GM18517 (cell line): ENCODE data around the gene PTPRD.
"Not testable (repeated sequence)": the region's sequence is repeated elsewhere in the genome, so short reads cannot be mapped to it uniquely, and the experiment has no call there.

Experiments
- ATAC-seq: cut with Tn5 transposase; IDR thresholded peaks from one replicate; pipeline ENCODE4 v1.9.1; 2021; ENCODE audit warnings: mild to moderate bottlenecking, moderate library complexity; ENCODE audit not compliant: unreplicated experiment

The PTPRD gene

DNA sequence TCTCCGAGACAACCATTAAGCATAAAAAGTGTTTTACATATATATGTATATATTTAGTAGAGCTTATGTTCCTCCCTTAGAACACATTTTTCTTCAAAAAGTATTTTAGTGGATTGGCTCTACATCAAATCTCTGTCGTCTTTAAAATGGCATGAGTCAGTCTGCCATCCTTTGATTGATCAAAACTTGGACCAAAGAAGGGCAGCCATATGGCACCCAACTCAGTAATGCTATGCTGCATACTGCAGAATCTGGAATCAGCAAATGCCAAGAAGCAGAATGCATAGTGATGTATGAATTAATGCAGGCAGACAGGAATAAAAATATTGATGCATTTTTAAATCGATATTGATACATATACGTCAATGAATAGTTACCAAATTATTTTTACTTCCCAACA is 1074.4 kb downstream of the PTPRD start:
- ATAC-seq: no peak

DNA sequence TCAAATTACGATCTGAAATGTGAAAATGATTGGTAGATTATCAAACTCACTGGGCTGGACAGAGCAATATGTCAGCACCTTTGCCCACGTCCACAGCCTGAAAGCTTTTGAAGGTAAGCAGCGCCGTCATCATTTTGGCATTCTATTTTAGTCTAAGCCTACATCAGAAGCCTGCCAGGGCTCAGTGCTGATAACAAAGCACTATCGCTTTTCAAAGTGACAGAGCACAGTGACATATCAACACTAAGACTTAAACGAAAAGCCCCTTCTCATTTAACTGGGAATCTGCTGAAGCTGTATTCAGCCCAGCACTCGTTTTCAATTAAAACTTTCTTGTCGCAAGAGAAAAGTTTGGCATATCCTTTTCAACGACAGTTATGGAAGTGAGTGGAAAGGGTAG is 1076.3 kb downstream of the PTPRD start:
- no peak for ATAC-seq

DNA sequence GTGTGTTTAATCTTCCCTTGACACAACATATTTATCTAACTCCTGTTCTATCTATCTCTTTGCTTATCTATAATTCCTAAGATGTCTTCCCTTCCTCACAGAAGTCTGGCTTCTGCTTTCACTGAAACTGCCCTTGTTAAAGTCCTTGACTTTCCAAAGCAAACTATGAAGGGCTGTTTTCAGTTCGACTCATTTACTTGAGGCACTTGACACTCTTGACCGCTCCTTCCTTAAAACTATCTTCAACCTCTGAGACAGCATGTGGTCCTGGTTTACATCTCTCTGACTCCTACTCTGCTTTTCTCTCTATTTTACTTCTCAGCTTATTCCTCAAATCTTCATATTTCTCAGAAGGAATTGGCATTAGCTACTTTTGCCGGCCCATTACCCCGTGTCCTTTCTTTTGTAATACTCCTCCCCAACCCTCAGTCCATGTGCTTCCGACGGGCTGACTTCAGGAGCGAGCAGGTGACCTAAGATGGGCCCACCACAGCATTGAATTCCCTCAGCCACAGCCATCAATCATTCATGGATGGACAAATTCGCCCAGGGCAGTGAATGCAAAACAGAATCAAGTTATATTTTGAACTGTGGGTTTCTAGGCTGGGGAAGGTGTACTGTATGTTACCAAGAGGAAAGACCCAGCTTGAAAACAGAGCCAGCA is 1089.2 kb downstream of the PTPRD start:
- no peak for ATAC-seq

- ATAC-seq: no peak
Measured at GRCh38 chr9:9522406-9522805, 1090.4 kb downstream of the PTPRD start.

GRCh38 chr9:9521033-9521779 is 1091.6 kb downstream of the PTPRD start:
- ATAC-seq: no peak

DNA sequence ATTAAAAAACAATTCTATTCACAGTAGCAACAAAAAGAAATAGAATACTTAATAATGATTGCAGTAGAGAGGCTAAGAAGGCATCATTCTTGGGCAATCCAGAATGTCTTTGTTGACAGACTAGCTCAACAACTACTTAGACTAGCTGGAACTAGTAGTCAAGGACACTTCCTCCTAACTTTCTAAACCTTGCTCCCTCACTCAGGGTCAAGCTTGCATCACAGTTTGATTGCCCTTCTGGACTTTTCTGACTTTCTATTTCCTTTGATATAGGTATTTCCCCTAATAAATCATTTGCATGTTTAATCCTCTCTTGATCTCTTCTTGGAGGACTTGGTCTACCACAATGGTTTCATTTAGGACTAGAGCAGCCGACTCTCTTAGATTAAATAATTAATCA is 1107.9 kb downstream of the PTPRD start:
- no peak for ATAC-seq

DNA sequence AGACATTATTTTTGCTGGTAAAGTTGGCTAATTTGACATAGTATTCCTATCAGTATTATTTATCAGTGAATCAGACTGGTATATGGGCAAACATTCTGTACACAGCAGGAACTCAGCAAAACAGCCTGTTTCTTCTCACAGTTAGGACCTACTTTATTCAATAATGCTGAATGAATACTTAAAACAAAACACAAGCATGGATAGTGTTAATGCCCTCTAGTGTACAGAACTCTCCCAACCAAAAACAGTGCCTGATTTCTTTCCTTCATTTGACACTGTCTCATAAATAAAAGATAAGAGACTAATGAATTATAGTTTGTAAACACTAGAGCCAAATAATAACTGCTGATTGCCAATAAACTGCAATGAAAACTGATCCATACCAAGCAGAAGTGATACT is 1113.3 kb downstream of the PTPRD start:
- ATAC-seq: no peak

GRCh38 chr9:9498846-9499245 is 1114.0 kb downstream of the PTPRD start:
- ATAC-seq: no peak

GRCh38 chr9:9498128-9498527 is 1114.7 kb downstream of the PTPRD start:
- no peak for ATAC-seq

GRCh38 chr9:9494336-9494735 is 1118.5 kb downstream of the PTPRD start:
- no peak for ATAC-seq

DNA sequence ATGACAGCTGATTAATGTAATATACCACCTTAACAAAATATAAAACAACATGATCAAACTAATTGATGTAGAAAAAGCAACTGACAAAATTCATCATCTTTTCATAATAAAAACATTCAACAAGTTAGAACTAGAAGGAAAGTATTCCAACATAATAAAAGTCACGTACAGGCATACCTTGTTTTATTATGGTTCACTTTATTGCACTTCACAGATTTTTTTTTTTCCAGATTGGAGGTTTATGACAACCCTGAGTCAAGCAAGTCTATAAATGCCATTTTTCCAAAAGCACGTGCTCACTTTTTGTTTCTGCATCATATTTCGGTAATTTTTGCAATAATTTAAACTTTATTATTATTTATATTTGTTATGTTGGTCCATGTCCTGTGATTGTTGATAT is 1120.3 kb downstream of the PTPRD start:
- no peak for ATAC-seq

- ATAC-seq: no peak
Measured at GRCh38 chr9:9489183-9489582, 1123.6 kb downstream of the PTPRD start.

DNA sequence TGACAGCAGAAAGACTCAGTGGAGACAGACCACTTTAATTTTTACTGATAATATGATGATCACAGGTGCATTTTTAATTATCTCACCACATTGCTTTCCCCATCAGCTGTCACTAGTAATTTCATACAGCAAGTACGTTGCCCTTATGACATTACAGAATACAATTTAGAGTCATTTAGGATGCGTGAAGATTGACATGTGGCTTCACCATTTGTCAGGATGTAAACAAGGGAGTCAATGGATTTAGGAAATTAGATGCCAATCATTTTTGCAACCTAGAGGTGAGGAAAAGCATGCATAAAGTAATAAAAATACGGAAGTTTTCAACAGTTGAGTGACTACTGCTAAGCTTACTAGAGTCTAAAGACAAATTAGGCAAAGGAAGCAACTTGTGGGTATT is 1129.6 kb downstream of the PTPRD start:
- ATAC-seq: no peak

- no peak for ATAC-seq
Measured at GRCh38 chr9:9478741-9479140, 1134.1 kb downstream of the PTPRD start.

DNA sequence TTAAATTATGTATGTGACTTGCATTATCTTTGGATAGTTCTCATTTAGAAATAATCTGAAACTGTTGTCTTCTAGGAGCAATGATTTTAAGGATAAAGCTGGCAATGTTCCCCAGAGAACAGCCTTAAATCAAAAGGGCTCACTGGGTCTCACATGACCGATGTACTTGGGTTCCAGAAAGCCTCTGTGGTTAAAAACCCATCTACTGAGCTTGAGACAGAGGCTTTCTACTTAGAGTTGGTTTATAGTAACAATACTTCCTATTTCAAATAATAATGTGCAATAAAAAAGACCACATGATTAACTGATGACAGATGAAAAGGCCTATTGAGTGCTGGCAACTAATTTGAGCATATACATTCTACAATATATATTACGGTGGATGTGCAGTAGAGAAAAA is 1143.5 kb downstream of the PTPRD start:
- no peak for ATAC-seq

- ATAC-seq: not testable (repeated sequence)
Measured at GRCh38 chr9:9441874-9442273, 1170.9 kb downstream of the PTPRD start.

DNA sequence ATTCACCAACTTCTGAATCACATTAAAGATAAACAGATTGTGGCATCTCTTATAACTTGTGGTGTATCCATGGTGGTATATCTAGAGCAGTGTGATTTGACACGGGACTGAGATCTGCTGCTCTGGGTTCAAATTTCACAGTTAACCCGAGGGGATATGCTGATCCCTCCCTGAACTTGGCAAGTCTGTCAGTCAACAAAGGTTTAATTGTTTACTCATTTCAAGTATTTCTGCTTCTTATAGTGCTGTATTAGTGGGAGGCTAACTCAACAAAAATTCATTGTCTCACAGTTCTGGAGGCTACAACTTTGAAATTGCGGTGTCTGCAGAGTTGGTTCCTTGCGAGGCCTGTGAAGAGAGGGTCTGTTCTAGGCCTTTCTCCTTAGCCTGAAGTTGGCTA is 1175.2 kb downstream of the PTPRD start:
- no peak for ATAC-seq

DNA sequence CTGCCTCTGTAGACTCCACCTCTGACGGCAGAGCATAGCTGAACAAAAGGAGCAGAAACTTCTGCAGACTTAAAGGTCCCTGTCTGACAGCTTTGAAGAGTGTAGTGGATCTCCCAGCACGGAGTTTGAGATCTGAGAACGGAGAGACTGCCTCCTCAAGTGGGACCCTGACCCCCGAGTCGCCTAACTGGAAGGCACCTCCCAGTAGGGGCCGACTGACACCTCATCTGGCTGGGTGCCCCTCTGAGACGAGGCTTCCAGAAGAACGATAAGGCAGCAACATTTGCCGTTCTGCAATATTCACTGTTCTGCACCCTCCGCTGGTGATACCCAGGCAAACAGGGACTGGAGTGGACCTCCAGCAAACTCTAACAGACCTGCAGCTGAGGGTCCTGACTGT is 1186.3 kb downstream of the PTPRD start:
- ATAC-seq: not testable (repeated sequence)

GRCh38 chr9:9412241-9412640 is 1200.6 kb downstream of the PTPRD start:
- no peak for ATAC-seq

DNA sequence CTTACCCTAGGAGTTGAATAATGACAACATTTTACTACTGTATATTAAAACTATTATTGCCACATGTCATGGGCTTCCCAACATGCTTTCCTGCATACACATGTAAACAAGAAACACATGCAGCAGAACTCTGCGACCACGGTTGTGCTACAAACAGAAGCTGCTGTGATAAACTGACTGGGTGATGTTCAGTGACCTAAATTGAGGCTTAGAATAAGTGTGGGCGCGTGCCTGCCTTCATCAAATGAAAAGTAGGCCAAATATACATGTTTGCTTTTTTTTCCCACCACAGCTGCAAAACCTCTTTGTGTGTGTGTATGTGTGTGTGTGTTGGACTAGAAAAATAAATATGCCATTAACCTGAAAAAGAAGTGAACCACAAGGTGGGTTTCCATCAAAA is 1202.1 kb downstream of the PTPRD start:
- no peak for ATAC-seq

- ATAC-seq: no peak
Measured at GRCh38 chr9:9399982-9400381, 1212.8 kb downstream of the PTPRD start.

DNA sequence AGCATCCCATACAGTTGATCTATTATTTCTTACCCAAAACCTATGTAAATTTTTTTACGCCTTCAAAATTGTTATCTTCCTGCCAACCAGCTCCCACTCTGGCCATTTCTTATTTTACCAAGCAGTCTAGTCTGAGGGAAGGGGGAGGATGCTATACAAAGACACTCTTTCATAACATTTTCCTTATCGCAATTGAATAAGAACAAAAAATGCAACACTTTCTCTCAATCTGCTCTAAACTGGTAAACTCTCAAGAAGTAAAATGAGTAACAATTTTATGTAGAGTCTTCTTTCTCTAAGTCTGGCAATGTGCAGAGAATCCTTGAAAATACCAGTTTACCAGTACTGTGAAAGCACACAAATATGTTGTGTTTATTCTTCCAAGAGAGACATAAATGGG is 1216.3 kb downstream of the PTPRD start:
- ATAC-seq: no peak

DNA sequence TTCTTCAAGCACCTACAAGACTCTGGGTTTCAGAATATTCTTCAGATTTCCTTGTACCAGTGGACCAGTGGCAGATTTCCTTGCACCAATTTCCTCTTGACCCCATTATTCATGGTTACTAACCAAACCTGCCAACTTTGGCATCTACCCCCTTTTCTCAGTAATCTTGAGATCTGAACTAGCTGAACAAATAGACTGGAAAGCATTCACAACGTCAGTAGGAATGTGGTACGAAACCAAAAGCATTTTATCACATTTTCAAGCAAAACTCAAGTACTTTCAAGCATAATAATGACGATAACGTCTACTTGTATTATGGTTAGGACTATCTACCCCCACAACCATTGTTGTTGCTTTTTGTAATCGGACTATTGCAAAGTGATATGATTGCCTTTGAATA is 1217.3 kb downstream of the PTPRD start:
- no peak for ATAC-seq
